ENCODE measurements around the gene RNF152.

RNF152 gene, protein sequence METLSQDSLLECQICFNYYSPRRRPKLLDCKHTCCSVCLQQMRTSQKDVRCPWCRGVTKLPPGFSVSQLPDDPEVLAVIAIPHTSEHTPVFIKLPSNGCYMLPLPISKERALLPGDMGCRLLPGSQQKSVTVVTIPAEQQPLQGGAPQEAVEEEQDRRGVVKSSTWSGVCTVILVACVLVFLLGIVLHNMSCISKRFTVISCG

DNA sequence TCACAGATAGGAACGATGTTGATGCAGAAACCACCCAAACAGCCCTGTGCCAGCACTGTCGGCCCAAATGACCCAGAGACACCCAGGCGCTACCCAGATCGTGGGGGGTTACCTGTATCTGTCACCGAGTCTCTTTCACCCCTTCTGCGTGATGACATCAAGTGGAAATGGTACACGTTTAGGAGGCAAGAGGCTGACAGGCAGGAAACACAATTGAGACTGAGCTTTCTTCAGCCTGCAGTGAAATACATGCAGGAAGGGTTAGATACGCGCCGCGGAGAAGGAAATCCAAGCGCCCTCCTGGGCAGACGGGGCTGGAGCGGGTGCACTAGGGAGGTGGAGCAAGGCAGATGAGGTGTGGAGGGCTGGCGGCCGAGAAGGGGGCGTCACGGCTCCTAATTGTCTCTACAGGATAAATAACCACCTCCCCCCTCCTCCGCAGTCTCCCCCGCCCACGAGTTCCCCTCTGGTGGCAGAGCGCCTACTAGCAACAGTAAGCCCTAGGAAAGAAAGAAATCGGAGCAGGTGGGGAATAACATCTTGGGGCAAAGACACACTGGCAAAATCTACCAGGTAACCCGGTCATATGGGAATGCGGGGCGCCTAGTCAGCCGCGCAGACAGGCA, at the start of gene RNF152:
RNF152 (minus strand) TSS at position 325 of the 626 bp plus-strand sequence. CDS start 76,544 bp downstream, outside the sequence.
- peak; percentile 35 for DNase-seq (ENCODE audit: low spot score)

DNA sequence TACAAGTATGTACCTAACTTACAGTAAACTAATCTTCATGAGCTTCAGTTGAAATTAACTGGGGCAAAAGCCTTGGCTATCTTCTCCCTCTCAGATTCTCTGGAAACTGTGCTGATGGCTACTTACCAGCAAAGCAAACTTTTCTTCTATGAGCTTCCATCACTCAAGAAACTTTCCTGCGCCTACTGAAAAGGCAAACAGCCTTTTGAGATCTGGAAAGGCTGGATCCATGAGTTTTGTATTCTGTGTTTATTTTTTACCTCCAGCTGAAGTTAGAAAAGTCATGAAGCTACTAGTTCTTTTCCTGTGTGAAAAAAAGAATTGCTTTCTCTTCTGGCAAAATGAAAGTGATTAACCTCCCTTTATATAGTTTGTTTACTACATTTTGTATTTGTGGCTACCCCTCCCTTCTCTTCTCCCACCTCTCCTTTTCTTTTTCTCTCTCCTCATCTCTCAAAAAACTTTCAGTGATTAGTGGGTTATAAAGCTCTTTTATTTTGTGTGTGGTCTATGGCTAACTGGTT, 49.2 kb upstream of the RNF152 start:
- DNase-seq (ENCODE audit: low spot score) = no peak

DNA sequence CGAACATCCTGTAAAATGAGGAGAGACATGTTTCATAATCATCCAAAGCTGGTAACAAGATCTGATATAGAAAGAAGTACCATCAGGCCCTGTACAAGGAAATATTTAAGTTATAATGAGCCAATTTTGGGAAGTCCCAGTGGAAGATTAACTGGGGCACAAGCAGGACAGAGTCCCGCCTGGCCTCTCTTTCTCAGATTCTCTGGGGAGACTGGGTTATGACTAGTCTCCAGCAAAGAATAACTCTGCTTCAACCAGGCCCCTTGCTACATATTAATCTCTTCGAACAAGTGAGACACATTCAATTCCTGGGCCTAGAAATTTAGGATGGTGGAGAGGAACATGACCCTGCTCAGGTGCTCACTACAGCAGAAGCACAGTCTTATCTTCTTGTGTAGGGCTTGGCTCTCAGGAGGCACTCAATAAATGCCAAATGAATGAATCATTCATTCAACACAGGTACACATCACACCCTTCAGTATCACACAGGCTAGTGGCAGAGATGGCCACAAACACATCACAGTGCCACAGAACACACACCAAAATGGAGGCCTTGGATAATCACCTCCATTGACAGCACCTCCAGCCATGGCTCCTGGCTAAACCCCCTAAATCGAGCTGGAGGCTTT, 46.4 kb upstream of the RNF152 start:
- no peak for DNase-seq (ENCODE audit: low spot score)

DNA sequence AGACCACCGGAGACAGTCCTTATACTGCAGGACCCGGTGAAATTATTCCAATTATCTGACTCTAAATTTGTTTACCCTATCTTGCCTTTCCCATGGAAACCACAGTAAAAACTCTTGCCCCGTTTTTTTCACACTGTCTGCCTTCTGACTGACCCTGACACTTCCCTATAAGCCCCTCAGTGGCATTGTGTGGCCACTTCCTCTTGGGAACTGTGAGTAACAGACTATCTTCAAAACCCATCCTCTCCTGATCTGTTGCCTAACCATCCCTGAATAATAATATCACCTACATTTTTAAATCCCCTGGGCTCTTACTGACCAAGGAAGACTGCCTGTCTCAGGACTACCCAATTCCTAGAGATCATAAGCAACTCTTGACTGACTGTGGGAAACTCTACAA, 42.6 kb upstream of the RNF152 start:
- DNase-seq (ENCODE audit: low spot score) = no peak

DNA sequence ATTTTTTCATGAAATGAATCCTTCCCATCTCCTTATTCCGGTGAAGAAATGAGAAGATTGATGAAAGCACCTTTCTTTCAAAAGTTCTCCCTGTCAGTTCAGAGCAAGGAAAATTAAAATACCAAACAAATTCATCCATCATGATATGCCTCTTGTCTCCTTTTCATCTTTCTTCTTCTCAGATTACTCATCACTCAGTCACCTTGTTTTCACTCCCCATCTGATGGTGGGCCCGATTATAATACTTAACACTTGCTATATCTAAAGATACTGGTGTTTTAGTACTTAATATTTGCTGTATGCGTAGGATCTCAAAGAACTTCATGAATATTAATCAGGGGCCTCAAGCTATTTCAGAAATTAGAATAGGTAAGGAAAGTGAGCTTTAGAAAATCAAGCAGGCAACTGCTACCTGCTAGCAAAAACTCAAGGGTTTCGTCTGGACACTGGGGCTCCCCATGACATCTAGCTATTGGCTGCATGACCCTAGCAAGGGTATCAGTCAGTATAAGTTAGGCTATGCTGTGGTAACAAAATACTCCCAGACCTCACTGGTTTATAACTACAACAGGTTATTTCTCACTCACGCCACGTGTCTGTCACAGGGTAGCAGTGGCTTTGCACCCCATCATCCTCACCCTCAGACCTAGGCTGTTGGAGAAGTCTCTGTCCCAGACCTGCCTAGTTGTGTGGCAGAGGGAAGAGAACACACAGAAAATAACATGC, 39.0 kb upstream of the RNF152 start:
- no peak for DNase-seq (ENCODE audit: low spot score)

DNA sequence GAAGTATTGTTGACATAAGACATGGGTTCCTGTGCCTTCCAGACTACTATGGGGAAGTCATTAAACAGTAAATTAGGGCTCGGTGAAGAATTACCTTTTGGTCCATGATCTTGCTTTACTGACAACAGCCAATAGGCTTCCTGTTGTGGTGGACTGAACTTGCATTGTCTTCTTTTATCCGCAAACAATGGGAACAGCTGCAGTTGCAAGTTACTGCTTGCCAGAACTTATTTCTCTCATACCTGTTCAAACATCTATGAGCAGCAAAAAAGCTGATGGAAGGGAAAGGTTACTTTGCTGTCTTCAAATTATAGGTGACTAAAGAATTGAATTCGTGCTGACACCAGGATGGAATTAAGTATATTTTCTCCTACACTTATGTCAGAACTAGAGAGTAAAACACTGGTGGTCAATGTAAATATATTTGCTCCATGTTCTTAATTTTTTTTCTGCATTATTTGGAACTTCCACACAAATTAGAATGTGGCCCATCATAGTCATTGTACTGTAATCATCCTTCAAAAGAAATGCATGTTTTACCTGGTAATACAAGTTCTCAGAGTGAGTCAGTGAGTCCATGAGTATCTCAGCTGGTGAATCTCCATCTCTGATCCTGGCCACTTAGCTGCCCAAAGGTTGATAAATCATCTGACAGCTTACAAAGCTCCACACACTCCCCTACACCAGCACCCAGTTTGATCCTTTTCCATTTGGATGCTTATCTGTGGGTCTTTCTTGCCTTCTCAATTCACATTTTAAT, 37.3 kb upstream of the RNF152 start:
- DNase-seq (ENCODE audit: low spot score) = no peak

DNA sequence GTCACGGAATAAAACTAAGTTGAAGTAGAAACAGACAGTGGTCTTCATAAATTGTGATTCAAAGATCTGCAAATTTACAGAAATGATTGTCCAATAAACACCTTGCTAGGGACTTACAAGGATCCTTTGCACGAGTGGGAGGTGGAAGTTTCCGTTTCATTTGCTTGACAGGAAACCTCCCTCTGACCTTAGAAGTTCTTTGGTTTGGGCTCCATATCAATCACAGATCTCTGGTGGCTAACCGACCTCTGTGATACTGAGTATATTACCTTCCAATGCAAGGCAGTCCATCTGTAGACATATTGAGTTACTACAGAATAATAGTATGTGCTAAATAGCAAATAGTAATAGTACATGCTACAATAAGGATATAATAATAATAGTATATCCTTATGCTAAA, 33.7 kb upstream of the RNF152 start:
- DNase-seq (ENCODE audit: low spot score) = no peak

DNA sequence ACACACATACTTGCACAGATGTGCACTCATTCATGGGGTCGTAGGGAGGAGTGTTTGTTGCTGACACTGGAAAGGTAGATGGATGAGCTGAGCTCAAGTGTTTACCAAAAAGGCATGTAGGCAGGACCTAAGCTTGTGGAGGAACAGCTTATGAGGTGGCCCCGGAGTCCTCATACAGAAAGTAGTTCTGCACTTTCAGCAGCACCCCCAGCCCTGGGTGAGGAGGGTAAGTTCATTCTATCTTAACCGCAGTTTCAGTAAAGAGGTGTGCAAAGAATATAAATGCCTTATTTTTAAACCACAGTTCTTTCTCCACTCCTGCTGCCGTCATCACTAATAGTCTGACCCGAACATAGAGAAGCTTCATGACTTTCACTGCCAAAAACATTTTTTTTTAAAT, 31.7 kb upstream of the RNF152 start:
- no peak for DNase-seq (ENCODE audit: low spot score)

DNA sequence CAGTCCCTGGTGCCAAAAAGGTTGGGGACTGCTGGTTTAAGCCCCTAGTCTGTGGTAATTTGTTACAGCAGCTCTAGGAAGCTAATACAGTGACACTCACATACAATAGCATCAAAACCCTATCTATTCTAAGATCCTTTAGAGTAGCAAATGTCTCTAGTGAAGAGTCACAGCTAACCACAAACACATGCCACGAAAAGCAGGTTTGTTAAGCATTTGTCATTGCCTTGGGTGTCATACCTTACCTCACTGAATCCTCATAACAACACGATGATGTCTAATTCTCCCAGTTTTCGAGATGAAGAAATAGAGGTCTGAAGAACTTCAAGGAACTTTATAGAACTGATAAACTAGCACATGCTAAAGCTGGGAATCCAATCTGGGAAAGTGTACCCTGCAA, 29.6 kb upstream of the RNF152 start:
- no peak for DNase-seq (ENCODE audit: low spot score)

DNA sequence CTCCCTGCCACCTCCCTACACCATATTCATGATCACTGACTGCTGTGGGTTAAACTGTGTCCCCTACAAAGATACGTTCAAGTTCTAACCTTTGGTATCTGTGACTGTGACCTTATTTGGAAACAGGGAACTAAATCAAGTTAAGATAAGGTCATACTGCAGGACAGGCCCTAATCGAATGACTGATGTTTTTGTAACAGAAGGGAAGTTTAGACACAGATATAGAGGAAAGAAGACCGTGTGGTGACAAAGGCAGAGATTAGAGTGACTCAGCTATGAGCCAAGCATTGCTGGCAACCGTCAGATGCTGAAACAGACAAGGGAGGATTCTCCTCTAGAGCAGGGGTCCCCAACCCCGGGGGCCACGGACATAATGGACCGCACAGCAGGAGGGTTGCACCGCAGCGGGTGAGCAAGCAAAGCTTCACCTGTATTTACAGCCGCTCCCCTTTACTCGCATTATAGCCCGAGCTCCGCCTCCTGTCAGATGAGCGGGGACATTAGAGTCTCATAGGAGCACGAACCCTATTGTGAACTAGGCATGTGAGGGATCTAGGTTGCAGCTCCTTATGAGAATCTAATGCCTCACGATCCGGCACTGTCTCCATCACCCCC, 28.9 kb upstream of the RNF152 start:
- DNase-seq (ENCODE audit: low spot score) = no peak

DNA sequence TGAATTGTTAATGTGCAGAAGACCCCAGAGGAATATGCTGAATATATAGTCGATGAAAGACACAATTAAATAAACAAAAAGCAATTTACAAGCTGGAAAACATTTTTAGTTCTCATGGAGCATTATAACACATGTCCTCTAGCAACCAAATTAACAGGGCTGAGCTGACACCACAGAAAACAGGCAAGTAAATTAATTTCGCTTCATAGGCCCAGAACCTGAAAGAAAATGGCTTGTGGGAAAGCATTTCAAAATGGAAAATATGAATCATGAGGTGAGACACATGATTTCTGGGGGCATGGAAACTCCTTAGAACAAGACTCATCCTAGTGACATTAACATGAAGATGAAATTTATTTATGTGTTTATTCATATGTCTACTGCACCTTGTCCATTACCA, 25.0 kb upstream of the RNF152 start:
- DNase-seq (ENCODE audit: low spot score) = no peak

DNA sequence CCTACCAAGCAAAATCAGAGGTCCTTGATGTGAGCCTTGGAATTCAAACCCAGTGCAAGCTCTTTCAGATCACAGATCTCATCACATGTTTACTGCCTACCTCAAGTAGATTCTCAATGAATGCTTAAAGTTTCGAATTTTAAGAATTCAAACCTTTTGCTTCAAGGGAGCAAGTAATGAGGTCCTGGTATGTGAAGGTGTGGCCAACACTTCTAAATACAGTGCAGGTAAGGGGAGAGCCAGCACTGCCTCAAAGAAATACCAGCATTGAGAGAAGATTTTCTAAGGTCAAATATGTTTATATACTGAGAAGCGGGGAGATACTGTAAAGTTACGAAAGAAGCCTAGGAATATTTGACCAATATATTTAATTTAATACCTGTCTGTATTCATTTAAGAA, 19.7 kb upstream of the RNF152 start:
- DNase-seq (ENCODE audit: low spot score) = no peak

DNA sequence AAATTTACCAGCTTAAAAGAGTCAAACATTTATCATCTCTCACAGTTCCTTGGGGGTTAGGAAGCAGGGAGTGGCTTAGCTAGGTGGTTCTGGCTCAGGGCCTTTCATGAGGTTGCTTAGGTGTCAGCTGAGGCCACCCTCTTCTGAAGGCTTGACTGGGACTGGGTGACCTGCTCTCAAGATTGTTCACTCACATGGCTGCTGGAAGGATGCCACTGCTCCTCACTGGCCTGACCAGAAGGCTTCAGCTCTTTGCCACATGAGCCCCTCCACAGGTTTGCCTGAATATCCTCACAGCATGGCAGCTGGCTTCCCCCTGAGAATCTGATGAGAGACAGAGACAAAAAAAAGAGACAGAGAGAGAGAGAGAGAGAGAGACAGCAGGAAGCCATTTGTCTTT, 17.3 kb upstream of the RNF152 start:
- DNase-seq (ENCODE audit: low spot score) = no peak

DNA sequence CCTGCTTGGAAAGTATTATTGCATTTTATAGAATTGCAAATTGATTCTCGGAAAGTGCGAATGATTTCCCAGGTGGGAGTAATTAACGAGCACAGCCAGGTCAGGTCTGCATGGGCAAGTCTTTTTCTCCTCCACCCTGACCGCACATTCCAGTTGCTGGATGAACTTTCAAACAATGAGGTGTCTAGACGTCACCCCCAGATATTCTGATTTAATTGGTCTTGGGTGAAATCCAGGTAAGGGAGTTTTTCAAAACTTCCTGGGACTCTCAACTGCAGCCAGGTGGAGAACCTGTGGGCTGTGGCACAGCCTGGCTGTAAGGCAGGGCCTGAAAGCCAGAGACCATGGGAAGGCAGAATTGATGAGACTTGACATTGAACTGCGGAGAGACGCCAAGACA, 15.9 kb upstream of the RNF152 start:
- no peak for DNase-seq (ENCODE audit: low spot score)

DNA sequence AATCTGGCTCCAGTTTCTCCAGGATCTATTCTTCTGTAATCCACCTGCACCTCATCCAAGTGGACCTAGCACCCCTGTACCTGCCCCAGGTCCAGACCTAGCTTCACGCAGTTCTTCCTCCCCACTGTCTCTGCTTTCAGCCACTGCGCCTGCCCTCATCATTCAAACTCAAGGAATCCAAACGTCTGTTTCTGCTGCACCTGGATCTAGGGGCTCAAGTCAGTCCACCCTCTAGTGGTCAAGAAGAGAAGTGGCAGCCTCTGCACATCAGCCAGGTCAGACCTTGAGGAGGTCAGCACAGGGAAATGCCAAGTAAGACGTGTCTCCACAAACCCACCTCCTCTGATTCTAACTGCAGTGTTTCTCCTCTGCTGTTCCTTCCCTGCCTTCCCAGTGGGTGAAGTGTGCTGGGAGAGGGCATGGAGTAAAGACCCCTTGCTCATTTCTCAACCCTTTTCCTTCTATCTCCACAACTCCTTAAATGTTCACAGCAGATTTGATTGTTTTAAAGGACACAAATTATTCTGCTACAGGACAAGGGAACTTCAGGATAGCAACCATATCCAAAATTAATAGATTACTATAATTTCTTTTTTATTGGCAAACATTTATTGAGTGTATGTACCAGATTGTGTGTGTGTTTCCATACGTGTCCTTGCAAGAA, 8.6 kb upstream of the RNF152 start:
- DNase-seq (ENCODE audit: low spot score) = peak; percentile 37

DNA sequence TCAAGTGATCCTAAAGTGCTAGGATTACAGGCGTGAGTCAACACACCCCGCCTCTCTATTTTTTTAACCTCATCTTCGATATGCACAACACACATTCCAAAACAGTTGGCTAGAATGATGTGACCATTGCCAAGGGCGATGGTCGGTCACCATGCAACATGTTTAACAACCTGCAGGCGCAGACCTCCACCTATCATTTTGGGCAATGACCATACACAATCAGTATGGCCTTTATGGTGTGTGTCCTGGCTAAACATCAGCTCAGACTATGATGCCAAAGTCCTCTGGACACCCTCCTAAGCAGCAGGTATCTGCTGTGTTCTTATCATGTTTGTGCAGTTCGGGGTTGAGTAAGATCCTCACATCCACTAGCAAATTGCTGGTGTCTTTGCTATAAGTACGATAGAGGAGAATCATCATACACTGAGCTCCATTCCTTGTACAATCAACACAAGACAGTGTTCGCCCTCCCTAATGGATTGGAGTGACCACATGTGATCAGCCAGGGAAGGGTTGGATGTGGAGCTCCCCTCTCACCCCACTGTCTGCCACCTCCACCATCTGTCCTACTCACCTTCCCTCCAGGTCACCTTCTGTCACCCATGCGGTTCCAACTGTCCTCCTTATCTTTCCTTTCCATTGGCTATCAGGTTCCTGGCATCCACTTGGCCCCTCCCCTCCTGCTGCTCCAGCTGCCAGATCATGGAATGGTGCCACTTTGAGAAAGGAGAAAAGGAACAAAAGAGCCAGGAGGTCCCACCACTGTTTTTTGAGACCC, 7.9 kb upstream of the RNF152 start:
- no peak for DNase-seq (ENCODE audit: low spot score)

DNA sequence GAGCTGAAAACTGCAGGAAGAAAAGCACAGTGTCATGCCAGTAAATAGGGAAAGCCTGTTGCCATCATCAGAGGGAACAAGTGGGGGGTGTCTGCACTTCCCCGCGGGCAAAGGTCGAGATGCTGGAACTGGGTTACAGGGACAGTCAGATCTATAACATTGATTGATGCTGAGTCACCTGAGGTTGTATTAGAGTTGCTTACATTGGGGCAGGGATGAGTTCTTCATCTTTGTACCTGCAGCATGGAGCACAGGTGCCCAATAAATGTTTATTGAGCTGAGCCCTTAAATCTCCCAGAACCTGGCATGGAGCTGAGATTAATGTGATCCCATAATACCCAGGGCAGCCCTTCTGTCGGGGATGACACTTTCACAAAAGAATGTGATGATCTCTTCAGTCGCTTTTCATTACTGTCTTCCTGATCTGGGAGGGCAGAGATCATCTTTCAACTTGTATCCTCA, 5.9 kb upstream of the RNF152 start:
- DNase-seq (ENCODE audit: low spot score) = peak; percentile 52

DNA sequence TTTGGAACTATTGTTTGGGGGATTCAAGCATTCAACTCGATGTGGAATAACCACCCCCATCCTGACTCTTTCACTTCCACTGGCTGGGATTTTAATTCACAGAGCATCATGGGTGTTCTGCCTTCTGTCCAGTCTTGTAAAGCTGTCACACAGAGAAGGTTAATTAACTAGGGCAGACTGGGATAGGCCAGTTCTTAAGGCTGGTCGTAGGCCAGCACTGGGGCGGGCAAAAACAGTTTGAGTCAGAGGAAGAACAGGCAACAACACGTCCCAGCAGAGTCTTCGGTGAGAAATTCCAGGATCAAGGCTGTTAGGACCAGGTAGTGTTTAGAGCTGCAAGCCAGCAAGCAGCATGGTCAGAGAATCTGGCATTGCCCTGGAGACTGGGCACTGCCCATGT, 4.0 kb upstream of the RNF152 start:
- DNase-seq (ENCODE audit: low spot score) = no peak

DNA sequence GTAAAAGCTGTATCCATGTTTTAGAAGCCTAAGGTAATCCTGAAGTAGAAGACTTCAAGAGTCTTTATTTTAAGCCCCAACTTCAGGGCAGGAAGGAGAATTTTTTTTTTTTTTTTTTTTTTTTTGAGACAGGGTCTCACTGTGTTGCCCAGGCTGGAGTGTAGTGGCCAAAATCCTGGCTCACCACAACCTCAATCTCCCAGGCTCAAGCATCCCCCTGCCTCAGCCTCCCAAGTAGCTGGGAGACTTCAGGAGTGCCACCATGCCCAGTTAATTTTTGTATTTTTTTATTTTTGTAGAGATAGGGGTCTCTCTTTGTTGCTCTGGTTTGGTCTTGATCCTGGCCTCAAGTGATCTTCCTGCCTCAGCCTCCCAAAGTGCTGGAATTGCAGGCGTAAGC, 3.3 kb upstream of the RNF152 start:
- no peak for DNase-seq (ENCODE audit: low spot score)
